T-helper 1 cell treated with Interleukin-12 subunit alpha and Interleukin-12 subunit beta and Interleukin-4 antibody, amounts not matched to agents 30 μg/mL and 1 μg/mL, for 36 hours (primary cell): ENCODE results near the gene NAALADL2.

Experiments
- H3K27ac Mint-ChIP-seq: one replicate; pipeline ENCODE4 v1.8.0; 2021; ENCODE audit warnings: mild to moderate bottlenecking, mixed read lengths
- H3K27me3 Mint-ChIP-seq: one replicate; pipeline ENCODE4 v1.8.0; 2021; ENCODE audit warnings: low read depth, mixed read lengths
- H3K36me3 Mint-ChIP-seq: one replicate; pipeline ENCODE4 v1.8.0; 2021; ENCODE audit warnings: low read depth, mixed read lengths
- H3K4me1 Mint-ChIP-seq: one replicate; pipeline ENCODE4 v1.8.0; 2021; ENCODE audit warnings: low read depth, mixed read lengths
- H3K4me3 Mint-ChIP-seq: one replicate; pipeline ENCODE4 v1.8.0; 2021; ENCODE audit warnings: mild to moderate bottlenecking, moderate library complexity, mixed read lengths
- H3K9me3 Mint-ChIP-seq: one replicate; pipeline ENCODE4 v1.8.0; 2021; ENCODE audit warnings: mixed read lengths

Gene NAALADL2

GRCh38 chr3:174862666-174863065 lies 3.5 kb downstream of the NAALADL2 start:
- H3K27me3 Mint-ChIP-seq: no peaks in the 10 kb centered on the region
- H3K4me1 Mint-ChIP-seq: no peaks in the 10 kb centered on the region
- H3K4me3 Mint-ChIP-seq: no peak overlapping the region
- H3K36me3 Mint-ChIP-seq: no peaks in the 10 kb centered on the region
- H3K27ac Mint-ChIP-seq: no peak overlapping the region
- H3K9me3 Mint-ChIP-seq: no peaks in the 10 kb centered on the region

- Mint-ChIP-seq H3K27ac (no peak overlapping the region), H3K4me3 (no peak overlapping the region)
These were observed 4.4 kb downstream of the NAALADL2 start for GRCh38 chr3:174863488-174863887.

GRCh38 chr3:174869448-174869847 lies 10.3 kb downstream of the NAALADL2 start:
- Mint-ChIP-seq H3K27me3 (no peaks in the 10 kb centered on the region), H3K4me3 (no peak overlapping the region), H3K27ac (no peak overlapping the region), H3K9me3 (no peaks in the 10 kb centered on the region), H3K4me1 (no peaks in the 10 kb centered on the region), H3K36me3 (no peaks in the 10 kb centered on the region)

More at GRCh38 chr3:174863488-174863887, 4.4 kb downstream of the NAALADL2 start:
- Mint-ChIP-seq H3K27me3 (no peaks in the 10 kb centered on the region), H3K36me3 (no peaks in the 10 kb centered on the region), H3K9me3 (no peaks in the 10 kb centered on the region), H3K4me1 (no peaks in the 10 kb centered on the region)

DNA sequence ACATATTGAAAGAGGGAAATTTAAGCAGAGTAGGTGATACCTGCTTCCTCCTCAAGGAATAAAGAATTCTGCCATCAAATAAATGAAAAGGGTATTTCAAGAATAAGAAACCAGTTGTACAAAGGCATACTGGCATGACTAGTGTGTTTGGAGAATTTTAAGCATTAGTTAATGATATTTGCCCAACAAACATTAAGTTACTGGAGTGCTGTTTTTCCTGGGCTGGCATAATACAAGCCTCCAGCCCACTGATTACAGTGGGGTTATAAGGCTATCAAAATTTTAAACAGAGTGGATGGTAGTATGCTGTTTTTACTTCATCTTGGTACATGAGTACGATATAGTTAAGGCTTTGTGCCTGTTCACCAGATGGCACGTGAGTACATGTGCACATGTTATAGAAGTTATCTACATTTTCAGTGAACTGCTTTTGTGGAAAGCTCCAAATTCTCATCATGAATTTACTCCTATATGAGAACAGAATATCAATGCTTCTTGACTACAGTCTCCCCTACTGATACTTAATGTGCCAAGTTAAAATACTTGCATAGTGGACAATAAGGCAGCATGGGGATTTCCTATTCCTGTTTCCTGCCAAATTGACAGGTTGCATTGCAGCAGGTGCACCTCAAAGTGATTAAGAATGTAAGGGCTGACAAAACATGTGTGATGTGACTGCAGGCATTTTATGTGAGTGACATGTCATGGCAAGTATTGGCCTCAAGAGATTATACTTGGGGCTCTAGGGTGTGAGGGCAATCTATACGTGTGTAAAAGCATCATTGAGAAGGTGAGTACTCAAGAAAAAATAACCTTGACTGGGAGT lies 14.9 kb downstream of the NAALADL2 start:
- H3K9me3 Mint-ChIP-seq: no peaks in the 10 kb centered on the region
- H3K4me1 Mint-ChIP-seq: no peaks in the 10 kb centered on the region
- no peaks in the 10 kb centered on the region for H3K27me3 Mint-ChIP-seq
- H3K27ac Mint-ChIP-seq: no peak overlapping the region
- no peaks in the 10 kb centered on the region for H3K36me3 Mint-ChIP-seq
- H3K4me3 Mint-ChIP-seq: no peak overlapping the region

DNA sequence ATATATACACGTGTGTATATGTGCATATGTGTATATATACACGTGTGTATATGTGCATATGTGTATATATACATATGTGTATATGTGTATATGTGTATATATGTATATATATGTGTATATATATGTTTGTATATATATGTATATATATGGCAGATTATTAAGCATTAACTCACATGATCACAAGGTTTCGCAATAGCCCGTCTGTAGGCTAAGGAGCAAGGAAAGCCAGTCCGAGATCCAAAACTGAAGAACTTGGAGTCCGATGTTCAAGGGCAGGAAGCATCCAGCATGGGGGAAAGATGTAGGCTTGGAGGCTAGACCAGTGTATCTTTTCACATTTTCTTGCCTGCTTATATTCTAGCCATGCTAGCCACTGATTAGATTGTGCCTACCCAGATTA lies 23.7 kb downstream of the NAALADL2 start:
- H3K4me3 Mint-ChIP-seq: no peak overlapping the region
- H3K9me3 Mint-ChIP-seq: peaks cover 21% of the 10 kb centered on the region
- no peaks in the 10 kb centered on the region for H3K27me3 Mint-ChIP-seq
- H3K36me3 Mint-ChIP-seq: no peaks in the 10 kb centered on the region
- H3K4me1 Mint-ChIP-seq: no peaks in the 10 kb centered on the region
- no peak overlapping the region for H3K27ac Mint-ChIP-seq

- no peak overlapping the region for H3K27ac Mint-ChIP-seq
- no peak overlapping the region for H3K4me3 Mint-ChIP-seq
- H3K36me3 Mint-ChIP-seq: no peaks in the 10 kb centered on the region
- peaks cover 24% of the 10 kb centered on the region for H3K9me3 Mint-ChIP-seq
- H3K4me1 Mint-ChIP-seq: no peaks in the 10 kb centered on the region
- no peaks in the 10 kb centered on the region for H3K27me3 Mint-ChIP-seq
These were observed 24.9 kb downstream of the NAALADL2 start for GRCh38 chr3:174883881-174884675.

DNA sequence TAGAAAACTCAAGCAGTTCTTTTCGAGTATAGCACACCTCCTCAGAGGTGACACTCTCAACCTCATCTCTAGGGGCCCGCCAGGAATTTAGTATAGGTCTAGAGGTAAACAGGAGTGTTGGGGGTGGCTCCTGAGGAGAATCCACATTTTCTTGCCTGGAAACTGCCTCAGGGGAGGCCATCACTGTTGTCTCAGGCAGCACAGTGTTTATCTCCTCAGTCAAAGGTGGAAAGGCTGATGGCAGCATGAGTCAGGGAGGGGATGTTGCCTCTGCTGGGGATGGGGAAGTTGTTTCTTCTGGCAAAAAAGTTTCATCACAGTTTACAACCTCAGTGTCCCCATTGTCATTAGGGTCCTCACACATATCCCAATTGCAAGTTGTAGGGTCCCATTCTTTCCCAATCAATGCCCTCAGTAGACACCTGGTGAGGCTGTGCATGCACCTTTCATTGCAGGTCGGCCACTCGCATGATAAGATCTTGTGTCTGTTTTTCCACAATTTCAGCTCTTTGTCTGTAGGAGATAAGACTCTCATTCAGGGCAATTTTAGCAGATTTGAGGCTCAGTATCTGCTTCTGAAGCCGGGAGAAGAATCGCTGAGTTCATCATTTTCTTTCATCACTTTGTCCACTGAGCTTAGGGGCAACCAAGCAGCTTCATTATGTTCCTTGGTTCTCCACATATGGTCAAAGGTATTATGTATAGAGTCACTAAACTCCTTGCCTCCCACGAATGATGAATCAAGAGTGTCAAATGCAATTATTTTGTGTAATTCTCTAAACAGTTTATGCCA lies 25.8 kb downstream of the NAALADL2 start:
- H3K9me3 Mint-ChIP-seq: peaks cover 21% of the 10 kb centered on the region
- H3K4me3 Mint-ChIP-seq: no peak overlapping the region
- H3K36me3 Mint-ChIP-seq: no peaks in the 10 kb centered on the region
- H3K27me3 Mint-ChIP-seq: no peaks in the 10 kb centered on the region
- H3K4me1 Mint-ChIP-seq: no peaks in the 10 kb centered on the region
- H3K27ac Mint-ChIP-seq: no peak overlapping the region

- no peak overlapping the region for H3K27ac Mint-ChIP-seq
- H3K4me3 Mint-ChIP-seq: no peak overlapping the region
- H3K36me3 Mint-ChIP-seq: no peaks in the 10 kb centered on the region
- peaks cover 15% of the 10 kb centered on the region for H3K9me3 Mint-ChIP-seq
- H3K27me3 Mint-ChIP-seq: no peaks in the 10 kb centered on the region
- H3K4me1 Mint-ChIP-seq: no peaks in the 10 kb centered on the region
These were observed 32.5 kb downstream of the NAALADL2 start for GRCh38 chr3:174891524-174892203.

- Mint-ChIP-seq H3K4me1 (no peaks in the 10 kb centered on the region), H3K36me3 (no peaks in the 10 kb centered on the region), H3K4me3 (no peak overlapping the region), H3K27ac (no peak overlapping the region), H3K27me3 (no peaks in the 10 kb centered on the region), H3K9me3 (no peaks in the 10 kb centered on the region)
These were observed 47.9 kb downstream of the NAALADL2 start for GRCh38 chr3:174907027-174907426.

DNA sequence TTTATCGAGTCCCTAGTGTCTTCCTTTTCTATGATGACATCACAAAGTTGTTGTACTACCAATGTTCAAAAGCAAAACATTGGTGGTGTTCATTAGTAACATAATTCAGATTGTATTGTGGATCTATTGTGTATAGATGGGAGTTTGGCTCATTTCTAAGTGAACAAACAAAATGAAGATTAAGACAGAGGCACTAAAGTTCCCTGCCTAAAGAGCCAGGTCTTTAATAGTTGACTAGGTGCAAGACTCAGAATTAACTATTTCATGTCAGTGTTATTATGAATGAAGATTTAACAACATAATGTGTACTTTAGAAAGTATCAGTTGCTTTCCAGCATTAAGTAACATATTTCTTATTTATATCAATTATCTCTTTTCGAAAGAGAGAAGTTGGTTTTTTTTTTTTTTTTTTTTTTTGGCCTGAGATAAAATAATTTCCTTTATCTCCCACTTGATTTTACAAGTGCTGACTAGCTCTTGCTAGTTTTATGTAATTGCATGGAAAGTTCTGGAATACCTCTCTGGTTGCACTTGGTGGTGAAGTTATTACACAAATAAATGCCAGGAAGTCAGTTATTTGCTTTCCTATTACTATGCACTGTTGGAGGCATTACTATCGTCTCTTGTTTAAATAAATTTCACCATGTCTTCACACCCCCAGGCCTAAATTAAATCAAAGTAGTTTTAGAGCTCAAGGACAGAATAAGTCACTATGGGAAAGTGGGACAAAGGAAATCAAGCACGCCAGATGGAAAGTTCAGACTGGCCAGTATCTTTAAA lies 48.7 kb downstream of the NAALADL2 start:
- Mint-ChIP-seq H3K36me3 (no peaks in the 10 kb centered on the region), H3K4me1 (no peaks in the 10 kb centered on the region), H3K9me3 (no peaks in the 10 kb centered on the region), H3K4me3 (no peak overlapping the region), H3K27me3 (no peaks in the 10 kb centered on the region), H3K27ac (no peak overlapping the region)

- no peak overlapping the region for H3K27ac Mint-ChIP-seq
- H3K4me1 Mint-ChIP-seq: no peaks in the 10 kb centered on the region
- peaks cover 3% of the 10 kb centered on the region for H3K9me3 Mint-ChIP-seq
- no peak overlapping the region for H3K4me3 Mint-ChIP-seq
- no peaks in the 10 kb centered on the region for H3K36me3 Mint-ChIP-seq
- H3K27me3 Mint-ChIP-seq: no peaks in the 10 kb centered on the region
These were observed 72.6 kb downstream of the NAALADL2 start for GRCh38 chr3:174931473-174932353.

DNA sequence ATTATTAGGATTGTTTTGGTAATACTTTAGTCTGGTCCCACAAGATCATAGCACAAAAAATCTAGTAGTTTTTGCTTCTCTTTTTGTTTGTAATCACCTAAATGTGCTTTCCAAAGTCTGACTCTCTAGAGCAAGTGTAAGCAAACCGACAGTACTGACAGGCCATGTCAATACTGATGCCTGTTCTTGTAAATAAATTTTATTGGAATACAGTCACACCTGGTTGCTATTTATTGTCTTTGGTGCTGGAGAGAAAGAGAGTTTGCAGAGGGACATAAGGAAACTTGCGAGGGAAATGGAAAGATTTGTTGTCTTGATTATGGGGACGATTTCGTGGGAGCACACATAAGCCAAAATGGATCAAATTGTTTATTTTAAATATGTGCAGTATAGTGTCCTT lies 77.5 kb downstream of the NAALADL2 start:
- no peaks in the 10 kb centered on the region for H3K27me3 Mint-ChIP-seq
- H3K9me3 Mint-ChIP-seq: no peaks in the 10 kb centered on the region
- H3K27ac Mint-ChIP-seq: no peak overlapping the region
- H3K4me1 Mint-ChIP-seq: no peaks in the 10 kb centered on the region
- H3K4me3 Mint-ChIP-seq: no peak overlapping the region
- no peaks in the 10 kb centered on the region for H3K36me3 Mint-ChIP-seq

DNA sequence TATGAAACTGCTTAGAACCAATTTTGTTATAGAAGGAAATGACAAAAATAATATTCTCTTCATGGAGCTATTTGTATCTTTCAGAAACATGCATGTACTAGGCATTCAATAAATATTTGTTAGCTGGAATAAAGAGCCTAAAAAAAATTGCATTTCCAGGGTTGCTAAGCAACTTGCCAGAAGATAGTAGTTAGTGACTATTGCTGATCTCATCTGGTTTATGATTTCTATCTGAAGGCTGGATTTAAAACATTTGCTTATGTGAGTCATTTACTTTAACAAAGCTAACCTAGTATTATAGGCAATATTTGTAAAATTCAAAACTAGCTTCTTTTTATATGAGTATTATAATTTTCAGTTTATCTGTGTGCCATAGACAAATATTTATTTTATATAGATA lies 78.3 kb downstream of the NAALADL2 start:
- H3K36me3 Mint-ChIP-seq: no peaks in the 10 kb centered on the region
- H3K27ac Mint-ChIP-seq: no peak overlapping the region
- H3K4me3 Mint-ChIP-seq: no peak overlapping the region
- H3K4me1 Mint-ChIP-seq: no peaks in the 10 kb centered on the region
- peaks cover 4% of the 10 kb centered on the region for H3K9me3 Mint-ChIP-seq
- H3K27me3 Mint-ChIP-seq: no peaks in the 10 kb centered on the region
